DND-41 (cell line): Measurements from ENCODE around the gene SAT1.

Experiments used
- ATAC-seq: fragments of 200-7000 bp; cut with Tn5 transposase; 3 replicates; pipeline ENCODE4 v1.9.1; 2021; ENCODE audit warnings: low read depth; ENCODE audit not compliant: insufficient read depth
- DNase-seq: peaks from one replicate; pipeline ENCODE4 v3.0.0-alpha.2; 2020
- H2AFZ ChIP-seq: 2 replicates; pipeline ENCODE4 v1.6.0; 2012; ENCODE audit warnings: low read depth, low read length
- H3K27ac ChIP-seq: 2 replicates; pipeline ENCODE4 v1.5.1; 2012; ENCODE audit warnings: low read length, inconsistent platforms
- H3K27me3 ChIP-seq: fragments of 200-600 bp; sonication (generic); 2 replicates; pipeline ENCODE4 v1.6.0; 2012; ENCODE audit warnings: low read length, mild to moderate bottlenecking, inconsistent platforms; ENCODE audit not compliant: insufficient read depth, poor library complexity
- H3K36me3 ChIP-seq: 2 replicates; pipeline ENCODE4 v1.5.1; 2012; ENCODE audit warnings: low read length, inconsistent platforms; ENCODE audit not compliant: insufficient read depth
- H3K4me1 ChIP-seq: 2 replicates; pipeline ENCODE4 v1.5.1; 2012; ENCODE audit warnings: mild to moderate bottlenecking, low read length; ENCODE audit not compliant: insufficient read depth
- H3K4me2 ChIP-seq: 2 replicates; pipeline ENCODE4 v1.6.0; 2012; ENCODE audit warnings: mild to moderate bottlenecking, moderate library complexity, low read length, inconsistent platforms; ENCODE audit not compliant: insufficient read depth
- H3K4me3 ChIP-seq, 2 experiments: fragments of 200-600 bp in 1 of 2; shearing (Covaris generic) in 1 of 2; 2 replicates each; pipeline ENCODE4 v1.5.1; 2012 to 2016; ENCODE audit warnings: inconsistent platforms in 2 of 2, low read length in 2 of 2, mild to moderate bottlenecking in 2 of 2, low read depth in 1 of 2, moderate library complexity in 1 of 2
- H3K79me2 ChIP-seq: 2 replicates; pipeline ENCODE4 v1.6.0; 2012; ENCODE audit warnings: low read length, inconsistent platforms; ENCODE audit not compliant: insufficient read depth
- H3K9ac ChIP-seq: 2 replicates; pipeline ENCODE4 v1.6.0; 2012; ENCODE audit warnings: low read depth, mild to moderate bottlenecking, inconsistent platforms, low read length, moderate library complexity
- H3K9me3 ChIP-seq: 2 replicates; pipeline ENCODE4 v1.5.1; 2012; ENCODE audit warnings: low read length, moderate library complexity, mild to moderate bottlenecking, inconsistent platforms; ENCODE audit not compliant: insufficient read depth, severe bottlenecking
- H4K20me1 ChIP-seq: 2 replicates; pipeline ENCODE4 v1.6.0; 2012; ENCODE audit warnings: low read length; ENCODE audit not compliant: insufficient read depth
- CTCF ChIP-seq: IDR thresholded peaks from 2 replicates; pipeline ENCODE4 v1.5.1; 2012; ENCODE audit warnings: borderline replicate concordance, low read length, moderate library complexity, mild to moderate bottlenecking; ENCODE audit not compliant: poor library complexity, severe bottlenecking; ENCODE audit errors: extremely low read depth
- EZH2 ChIP-seq: IDR thresholded peaks from 3 replicates; pipeline ENCODE4 v1.6.1; 2012; ENCODE audit warnings: borderline replicate concordance, low read depth, mild to moderate bottlenecking, moderate library complexity, low read length, inconsistent platforms; ENCODE audit not compliant: severe bottlenecking

SAT1 gene

DNA sequence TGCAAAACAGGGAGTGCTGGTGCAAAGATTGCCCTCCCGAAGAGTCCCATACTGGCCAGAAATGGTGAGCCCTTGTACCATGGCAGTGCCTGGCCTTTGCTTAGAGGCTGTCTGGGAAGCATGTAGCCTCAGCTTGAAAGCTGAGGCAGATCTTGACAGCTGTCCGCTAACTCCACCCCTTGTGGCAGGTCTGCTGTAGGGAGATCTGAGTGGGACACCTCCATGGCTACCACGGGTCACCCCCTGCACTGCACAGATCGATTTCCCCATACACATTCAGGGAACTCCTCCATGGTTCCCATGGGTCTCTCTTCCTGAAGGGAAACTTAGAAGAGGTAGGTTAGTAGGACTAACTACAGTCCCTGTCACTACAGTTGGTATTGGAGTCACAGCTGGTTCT is 33.8 kb upstream of the SAT1 start:
- no peak for DNase-seq
- no peak overlapping the region for H3K9ac ChIP-seq
- no peaks in the 10 kb centered on the region for H3K9me3 ChIP-seq
- H3K79me2 ChIP-seq: no peaks in the 10 kb centered on the region
- no peaks in the 10 kb centered on the region for H3K36me3 ChIP-seq
- H4K20me1 ChIP-seq: no peaks in the 10 kb centered on the region
- H3K4me2 ChIP-seq: no peak overlapping the region
- H2AFZ ChIP-seq: no peak overlapping the region
- H3K4me3 ChIP-seq: no peak overlapping the region
- TF ChIP-seq CTCF (no peak), EZH2 (no peak)
- no peaks in the 10 kb centered on the region for H3K4me1 ChIP-seq
- no peak overlapping the region for H3K27ac ChIP-seq
- H3K27me3 ChIP-seq: no peaks in the 10 kb centered on the region
- ATAC-seq: no peak

DNA sequence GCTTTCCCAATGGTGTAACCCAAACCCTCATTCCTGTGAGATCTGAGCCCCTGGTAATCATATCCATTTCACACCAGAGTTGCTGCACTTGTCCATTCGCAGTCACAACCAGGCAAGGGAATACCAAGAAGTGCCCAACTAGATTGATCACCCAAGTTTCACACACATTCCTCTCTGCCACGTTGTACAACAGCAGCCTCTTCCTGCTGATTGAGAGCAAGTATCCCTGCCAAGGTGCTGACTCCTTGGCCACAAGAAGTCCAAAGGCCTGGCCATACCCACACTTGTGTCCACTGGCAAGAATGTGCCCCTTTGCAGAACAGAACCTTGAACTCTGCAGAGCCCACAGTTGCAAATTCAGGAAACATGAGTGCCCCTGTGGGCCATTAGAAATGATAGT is 33.4 kb upstream of the SAT1 start:
- H4K20me1 ChIP-seq: no peaks in the 10 kb centered on the region
- no peak overlapping the region for H2AFZ ChIP-seq
- H3K4me3 ChIP-seq: no peak overlapping the region
- H3K9ac ChIP-seq: no peak overlapping the region
- no peak for DNase-seq
- no peaks in the 10 kb centered on the region for H3K27me3 ChIP-seq
- no peaks in the 10 kb centered on the region for H3K36me3 ChIP-seq
- no peaks in the 10 kb centered on the region for H3K4me1 ChIP-seq
- no peak overlapping the region for H3K4me2 ChIP-seq
- no peak for ATAC-seq
- H3K27ac ChIP-seq: no peak overlapping the region
- no peaks in the 10 kb centered on the region for H3K79me2 ChIP-seq
- no peaks in the 10 kb centered on the region for H3K9me3 ChIP-seq
- TF ChIP-seq EZH2 (no peak), CTCF (no peak)

- H3K36me3 ChIP-seq: no peaks in the 10 kb centered on the region
- no peaks in the 10 kb centered on the region for H4K20me1 ChIP-seq
- H3K79me2 ChIP-seq: no peaks in the 10 kb centered on the region
- H3K9ac ChIP-seq: no peak overlapping the region
- H3K4me3 ChIP-seq: no peak overlapping the region
- no peak overlapping the region for H2AFZ ChIP-seq
- no peak overlapping the region for H3K27ac ChIP-seq
- TF ChIP-seq EZH2 (no peak), CTCF (no peak)
- H3K4me1 ChIP-seq: 0 out of 2 replicates have a peak, but pooled peaks cover 3% of the 10 kb centered on the region
- no peaks in the 10 kb centered on the region for H3K9me3 ChIP-seq
- ATAC-seq: no peak
- H3K27me3 ChIP-seq: no peaks in the 10 kb centered on the region
- H3K4me2 ChIP-seq: no peak overlapping the region
- no peak for DNase-seq
Observed at GRCh38 chrX:23752740-23753415, 30.1 kb upstream of the SAT1 start.
